HG03571 (cell line): Measurements from ENCODE around the gene TMEM150A.
A peak's percentile ranks its signal among the peaks of the same experiment; 100 is the strongest.
"Not testable (repeated sequence)": the region's sequence is repeated elsewhere in the genome, so short reads cannot be mapped to it uniquely, and the experiment has no call there.

ENCODE experiments used
- ATAC-seq: cut with Tn5 transposase; IDR thresholded peaks from one replicate; pipeline ENCODE4 v1.9.1; 2021; ENCODE audit not compliant: unreplicated experiment

Gene TMEM150A

DNA sequence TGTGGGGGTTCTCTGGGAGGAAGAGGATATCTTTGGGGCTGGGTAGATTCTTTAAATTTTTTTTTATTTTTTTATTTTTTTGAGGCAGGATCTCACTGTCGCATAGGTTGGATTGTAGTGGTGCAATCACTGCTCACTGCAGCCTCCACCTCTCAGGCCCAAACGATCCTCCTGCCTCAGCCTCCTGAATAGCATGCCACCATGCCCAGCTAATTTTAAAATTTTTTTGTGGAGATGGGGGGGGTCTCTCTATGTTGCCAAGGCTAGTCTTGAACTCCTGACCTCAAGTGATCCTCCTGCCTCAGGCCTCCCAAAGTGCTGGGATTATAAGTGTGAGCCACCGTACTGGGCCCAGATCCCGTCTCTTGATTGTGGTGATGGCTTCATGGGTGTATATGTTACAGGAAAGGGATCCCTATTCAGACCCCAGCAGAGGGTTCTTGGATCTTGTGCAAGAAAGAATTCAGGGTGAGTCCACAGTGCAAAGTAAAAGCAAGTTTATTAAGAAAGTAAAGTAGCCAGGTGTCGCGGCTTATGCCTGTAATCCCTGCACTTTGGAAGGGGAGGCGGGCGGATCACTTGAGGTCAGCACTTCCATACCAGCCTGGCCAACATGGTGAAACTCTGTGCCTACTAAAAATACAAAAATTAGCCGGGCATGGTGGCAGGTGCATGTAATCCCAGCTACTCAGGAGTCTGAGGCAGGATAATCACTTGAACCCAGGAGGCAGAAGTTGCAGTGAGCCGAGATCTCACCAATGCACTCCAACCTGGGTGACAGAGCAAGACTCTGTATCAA, 11.4 kb upstream of the TMEM150A start:
- no peak for ATAC-seq

DNA sequence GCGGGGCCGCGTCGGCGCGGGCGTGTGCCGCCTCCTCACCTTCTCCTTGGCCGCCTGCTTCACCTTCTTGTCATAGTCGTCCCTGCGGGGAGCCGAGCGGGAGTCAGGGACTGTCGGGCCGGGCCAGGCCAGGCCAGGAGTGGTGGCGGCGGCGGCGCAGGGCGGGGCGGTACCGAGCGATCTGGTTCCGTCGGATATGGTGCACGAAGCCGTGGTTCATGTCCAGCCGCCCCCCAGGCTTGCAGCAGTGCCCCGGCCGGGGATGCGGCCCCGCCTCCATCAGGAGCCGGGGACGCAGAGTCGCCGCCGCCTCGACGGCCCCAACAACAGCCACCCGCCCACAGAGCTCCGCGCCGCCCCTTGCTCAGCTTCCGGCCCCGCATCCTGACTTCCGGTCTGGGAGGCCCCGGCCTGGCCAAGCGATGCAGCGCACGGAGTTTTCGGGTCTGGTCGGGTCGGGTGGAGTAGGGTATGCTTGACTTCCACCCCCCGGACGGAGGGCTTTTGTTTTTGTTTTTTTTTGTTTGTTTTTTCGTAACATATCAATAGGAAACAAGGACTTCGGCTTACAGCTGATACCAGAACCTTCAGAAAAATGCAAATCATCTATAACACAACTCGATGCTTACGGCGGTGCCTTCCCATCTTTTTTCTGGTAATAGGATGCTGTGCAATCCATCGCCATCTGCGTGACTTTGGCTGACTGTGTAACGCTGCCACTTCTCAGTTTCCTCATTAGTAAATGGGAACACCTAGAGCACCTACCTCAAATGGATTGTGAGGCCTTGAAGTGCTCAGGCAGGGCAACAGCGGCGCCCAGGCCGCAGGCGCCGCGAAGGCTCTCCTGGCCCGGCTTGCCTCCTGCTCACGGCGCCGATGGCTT, 9.4 kb upstream of the TMEM150A start, which contains the start of gene C2orf68:
C2orf68 (minus strand) TSS at position 362 of the 883 bp plus-strand sequence; CDS start at position 280, 82 bp downstream.
- ATAC-seq, result peak; percentile 69

DNA sequence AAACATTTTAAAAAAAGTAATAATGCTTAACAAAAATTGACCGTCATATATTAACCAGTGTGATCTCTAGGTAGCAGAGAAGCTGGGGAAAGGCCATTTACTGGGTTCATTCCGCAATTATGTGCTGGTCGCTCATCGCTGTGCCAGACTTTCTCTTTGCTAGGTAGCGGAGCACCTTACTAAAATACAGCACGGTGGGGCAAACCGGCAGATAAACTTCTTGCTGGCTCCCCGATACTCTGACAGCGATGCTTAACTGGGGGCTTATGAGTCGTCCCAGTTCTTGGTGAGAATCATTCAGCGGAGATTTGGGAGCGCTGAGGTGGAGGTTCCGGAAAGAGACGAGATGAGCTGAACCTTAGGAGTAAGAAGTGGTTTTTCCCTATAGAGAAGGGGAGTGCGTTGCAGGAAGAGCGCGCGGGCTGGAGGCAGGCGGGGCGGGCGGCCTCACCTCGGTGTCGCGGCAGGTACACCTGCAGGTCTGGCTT, 8.8 kb upstream of the TMEM150A start:
- ATAC-seq, result no peak

DNA sequence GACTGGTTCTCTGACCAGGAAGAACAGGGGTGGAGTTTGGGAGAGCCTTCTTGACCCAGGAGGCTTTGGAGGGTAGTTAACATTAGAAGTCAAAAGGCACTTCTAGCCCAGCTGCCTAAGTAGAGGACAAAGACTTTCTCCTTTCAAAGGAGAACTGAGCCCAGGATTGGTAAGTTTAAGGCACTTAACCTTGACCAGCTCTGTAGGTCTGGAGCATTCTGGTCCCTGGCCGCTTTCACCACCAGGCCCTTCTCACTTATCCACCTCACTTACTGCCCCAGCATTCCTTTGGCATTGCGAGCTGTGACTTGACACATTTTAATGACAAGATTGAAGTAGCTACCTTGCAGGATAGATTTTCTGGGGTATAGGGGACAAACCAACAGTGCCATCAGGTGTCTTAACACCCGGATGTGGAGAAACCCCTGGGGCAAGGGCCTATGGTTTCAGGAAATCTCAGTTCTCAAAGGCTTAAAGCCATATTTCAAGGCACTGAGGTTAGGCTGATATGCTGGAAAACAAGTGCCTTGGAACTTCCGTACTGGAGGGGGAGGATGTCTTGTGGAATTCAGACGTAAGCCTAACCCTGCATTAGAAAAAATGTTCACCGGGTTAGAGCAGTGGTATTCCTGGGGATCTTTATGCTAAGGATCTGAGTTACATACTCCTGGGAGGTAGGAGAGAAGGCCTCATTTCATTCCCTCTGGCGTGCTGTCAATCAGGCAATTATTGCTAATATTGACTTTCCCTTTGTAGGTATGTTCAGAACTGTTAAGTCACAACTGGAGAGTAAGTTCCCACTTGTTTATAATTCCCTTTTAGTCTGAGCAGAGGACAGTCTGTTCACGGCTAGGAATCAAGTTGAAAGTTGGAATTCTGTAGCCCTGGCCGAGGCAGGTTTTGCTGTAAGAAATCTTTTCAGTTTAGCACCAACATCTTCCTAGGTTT, 5.0 kb upstream of the TMEM150A start:
- no peak for ATAC-seq

DNA sequence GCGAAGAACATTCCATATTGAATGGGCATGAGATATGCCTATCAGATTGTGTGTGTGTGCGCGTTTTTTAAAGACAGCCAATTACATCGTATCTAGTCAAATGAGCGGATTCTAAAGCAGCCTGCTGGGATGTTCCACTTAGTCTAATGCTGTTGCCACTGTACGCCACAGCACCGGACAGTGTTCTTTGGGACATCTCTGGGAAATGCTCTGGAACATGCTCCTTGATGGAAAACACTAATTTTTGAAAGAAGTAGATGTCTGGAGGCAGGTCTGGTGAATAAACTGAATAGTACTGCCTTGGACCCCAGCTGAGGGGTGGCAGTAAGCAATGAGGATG, 3.6 kb upstream of the TMEM150A start:
- no peak for ATAC-seq

DNA sequence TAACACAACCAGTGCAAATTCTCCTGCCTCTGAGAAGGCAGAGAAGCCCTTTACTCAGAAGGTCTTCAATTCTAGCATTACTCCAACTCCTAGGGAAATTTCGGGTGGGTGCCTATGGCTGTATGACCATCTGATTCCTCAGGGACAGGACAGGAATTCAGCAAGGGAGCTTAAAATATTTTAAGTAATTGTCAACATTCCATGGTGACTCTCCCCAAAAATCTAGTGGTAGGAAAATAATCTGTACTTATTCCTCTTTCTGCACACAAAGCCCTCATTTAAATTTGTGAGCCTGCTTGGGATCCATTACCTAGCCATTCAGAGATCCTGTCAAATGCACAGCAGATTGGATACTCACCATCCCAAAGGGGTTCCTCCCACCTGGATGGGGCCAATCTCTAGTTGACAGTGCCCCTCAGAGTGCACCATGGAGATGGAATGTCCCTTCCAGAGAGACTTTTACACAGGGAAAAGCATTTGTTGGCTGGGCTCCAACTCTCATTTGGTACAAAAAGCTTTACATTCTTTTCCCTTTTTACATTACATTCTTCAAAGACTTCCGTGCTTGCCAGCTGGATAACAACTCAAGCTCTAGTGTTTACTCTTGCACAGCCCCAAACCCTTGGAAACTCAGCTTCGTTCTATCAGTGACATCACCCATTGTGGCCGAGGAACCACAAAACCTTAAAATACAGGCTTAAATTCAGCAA, 3.1 kb upstream of the TMEM150A start:
- ATAC-seq, result no peak

DNA sequence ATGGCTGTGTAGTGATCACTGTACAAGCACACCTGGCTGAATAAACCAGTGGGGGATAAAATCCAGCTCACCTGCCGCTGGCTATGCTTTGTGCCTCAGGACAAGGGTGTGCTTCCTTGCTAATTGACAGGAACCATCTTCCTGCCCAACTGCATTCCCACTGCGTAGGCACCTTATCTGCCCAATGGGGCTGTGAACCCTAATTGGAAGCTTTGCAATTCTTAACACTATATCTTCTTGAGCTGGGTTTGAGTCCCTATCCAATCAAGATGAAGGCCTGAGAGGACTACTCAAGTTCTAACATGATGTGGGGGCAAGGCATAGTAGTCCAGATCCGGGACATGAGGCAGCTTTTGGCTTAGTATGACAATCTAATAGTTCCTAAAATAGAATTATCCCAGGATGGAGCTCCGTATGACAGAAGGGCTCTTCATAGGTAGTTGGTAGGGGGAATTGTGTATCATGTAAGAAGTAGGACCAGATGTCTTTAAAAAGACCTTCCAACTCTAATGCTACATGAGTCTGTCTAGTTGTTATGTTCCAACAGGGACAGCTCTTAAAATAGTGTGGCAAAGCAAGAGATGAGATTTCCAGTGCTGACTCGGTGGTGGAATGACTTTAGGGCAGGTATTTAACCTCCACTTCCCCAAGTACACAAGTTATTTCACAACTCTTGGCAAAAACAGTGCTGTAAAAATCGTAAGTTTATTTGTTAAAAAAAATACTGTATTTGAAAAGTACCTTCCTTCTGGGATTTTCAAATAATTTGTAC, 2.3 kb upstream of the TMEM150A start:
- ATAC-seq, result no peak

DNA sequence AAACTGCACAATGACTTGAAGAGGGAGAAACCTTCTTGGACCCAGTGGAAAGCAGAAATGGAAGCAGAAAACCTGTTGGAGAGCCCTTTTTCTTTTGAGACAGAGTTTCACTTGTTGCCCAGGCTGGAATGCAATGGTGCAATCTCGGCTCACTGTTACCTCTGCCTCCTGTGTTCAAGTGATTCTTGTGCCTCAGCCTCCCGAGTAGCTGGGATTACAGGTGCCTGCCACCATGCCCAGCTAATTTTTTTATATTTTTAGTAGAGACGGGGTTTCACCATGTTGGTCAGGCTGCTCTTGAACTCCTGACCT, 1.6 kb upstream of the TMEM150A start:
- ATAC-seq, result not testable (repeated sequence)

DNA sequence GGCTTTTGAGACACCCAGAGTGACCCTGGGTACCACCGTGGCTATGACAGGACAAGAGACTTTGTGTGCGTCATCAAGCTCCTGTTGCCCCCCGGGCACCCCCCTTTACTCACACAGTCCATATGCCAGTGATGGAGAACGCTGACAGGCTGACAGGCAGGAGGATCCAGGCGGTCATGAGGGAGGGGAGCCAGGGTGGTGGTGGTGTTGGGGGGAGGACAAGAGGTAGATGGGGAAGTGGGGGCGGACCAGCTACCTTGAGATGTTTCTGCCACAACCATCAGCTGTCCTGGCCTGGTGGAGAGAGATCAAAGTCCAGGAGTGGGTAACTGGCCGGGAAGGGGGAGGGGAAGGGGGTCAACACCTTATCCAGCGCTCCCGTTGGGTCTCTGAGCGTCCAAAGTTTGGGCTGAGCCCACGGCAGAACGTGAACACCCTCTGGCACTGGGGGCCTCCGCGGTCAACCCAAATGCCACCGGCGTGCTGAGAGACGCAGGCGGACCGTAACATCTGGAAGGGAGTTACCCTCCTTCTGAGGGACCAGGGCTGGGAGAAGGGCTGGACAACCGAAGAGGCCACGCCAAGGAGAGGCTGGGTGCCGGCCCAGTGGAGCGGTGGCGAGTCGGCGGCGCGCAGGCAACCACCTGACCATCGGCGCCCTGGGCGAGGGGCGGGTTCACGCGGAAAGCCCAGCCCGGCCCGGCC, 575 bp downstream of the TMEM150A start:
- peak; percentile 36 for ATAC-seq

DNA sequence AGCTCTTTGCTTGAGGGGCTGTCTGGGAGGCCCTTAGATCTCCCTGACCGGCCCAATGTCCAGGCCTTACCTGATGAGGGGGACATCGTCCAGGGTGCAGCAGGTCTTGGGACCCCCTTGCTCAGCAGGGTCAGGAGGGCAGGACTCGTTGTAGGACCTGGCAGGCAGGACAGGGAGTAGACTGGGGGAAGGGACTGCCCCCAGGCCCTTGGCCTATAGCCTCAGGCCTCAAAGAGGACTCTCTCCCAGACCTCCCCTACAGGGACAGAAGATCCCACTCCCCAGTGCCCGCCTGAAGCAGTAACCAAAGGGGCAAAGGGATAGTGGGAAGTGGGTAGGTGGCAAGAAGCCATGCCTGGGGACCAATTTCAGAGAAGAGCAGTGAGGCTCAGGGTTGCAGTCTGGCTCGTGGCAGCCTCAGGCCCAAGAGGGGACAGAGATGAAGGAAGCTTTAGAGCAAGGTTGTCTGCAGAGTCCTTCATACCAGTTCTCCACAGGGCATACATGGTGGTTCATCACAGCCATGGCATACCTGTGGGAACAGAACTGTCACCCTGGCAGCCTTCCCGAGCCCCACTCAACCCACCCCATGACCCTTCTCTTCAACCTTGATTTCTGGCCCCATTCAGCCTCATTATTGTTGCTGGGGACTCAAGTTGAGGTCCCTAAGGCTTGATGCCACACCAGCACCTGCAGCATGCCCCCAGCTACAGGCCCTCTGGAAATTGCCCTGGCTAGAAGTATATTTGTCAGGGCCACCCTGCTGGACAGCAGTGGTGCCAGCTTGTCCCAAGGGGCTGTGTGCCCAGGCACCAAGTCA, 1.3 kb downstream of the TMEM150A start:
- no peak for ATAC-seq

DNA sequence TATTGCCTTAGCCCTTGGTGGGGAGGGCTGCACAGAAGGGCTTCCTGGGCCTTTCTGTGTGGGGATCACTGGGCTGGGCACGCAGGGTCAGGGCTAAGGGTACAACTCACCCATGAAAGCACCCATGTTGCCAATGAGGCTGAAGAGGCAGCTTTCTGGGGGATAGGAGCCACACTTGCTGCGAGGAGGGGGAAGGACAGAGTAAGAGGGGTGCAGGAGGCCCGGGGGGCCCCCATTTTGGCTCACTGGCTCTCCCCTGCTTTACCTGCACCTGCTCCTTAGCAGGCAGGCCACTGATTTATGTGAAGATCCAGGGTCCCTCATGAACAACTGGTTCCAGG, 2.3 kb downstream of the TMEM150A start:
- no peak for ATAC-seq

DNA sequence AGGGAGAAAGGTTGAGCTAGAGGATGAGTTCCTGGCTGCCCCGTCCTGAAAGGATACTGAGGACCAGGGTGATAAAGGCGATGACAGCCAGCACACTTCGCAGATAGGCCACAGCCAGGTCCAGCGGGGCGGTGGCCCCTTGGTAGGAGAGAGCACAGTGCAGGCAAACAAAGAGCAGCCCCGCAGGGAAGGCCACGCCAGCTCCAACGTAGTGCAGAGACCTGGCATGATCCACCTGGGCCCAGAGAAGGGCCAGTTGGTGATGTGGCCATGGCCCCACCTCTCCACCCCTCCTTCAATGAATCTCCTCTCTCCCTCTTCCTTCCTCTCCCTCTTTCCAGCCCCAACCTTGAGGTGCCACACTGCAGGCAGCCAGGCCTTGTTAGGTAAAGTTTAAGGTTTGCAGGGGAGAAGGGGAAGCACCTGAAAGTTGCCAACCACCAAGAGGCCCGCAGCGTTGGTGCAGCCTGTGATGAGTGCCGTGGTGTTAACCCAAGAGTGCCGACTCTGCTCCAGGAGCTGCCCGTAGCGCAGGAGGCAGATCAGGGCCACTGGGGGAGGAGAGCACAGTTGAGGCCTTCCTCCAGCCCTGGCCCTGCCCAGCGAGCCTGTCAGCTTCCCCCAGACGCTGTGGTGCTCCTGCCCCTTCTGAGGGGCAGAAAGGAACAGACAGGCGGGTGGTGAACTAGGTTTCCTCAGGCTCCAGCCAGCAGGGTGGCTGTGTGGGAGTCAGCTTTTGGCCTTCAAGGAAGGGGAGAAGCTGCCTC, 2.8 kb downstream of the TMEM150A start:
- no peak for ATAC-seq

DNA sequence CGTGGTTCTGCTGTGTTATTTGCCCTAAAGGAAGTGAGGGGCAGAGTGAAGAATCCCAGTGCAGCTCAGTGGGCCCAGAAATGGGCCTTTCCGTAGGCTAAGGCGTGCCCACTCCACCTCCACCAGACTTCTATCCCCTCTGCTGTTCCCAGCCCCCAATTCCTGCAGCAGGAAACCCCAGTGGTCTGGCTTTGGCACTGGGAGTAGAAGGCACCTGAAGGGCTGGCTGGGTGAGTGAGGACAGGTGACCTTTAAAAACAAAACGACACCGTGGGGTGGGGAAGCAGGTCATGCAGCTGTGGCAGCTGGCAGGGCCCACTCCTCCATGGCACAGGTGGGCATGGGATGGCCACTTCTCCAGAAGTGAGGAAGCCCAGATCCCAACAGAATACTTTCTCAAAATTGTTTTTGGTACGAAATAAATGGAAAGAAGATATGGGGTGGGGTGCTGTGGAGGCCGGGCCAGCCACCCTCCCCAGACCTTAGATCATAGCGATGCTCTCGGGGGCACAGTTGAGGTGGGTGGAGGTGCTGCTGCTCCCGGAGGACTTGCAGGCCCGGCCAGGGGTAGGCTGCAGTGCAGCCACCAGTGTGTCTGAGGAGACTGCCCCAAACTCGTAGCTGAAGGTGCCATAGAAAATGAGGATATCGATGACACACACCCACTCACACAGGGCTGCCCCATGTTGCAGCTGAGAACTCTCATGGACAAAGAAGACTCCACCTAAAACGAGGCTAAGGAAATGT, 3.7 kb downstream of the TMEM150A start:
- no peak for ATAC-seq

DNA sequence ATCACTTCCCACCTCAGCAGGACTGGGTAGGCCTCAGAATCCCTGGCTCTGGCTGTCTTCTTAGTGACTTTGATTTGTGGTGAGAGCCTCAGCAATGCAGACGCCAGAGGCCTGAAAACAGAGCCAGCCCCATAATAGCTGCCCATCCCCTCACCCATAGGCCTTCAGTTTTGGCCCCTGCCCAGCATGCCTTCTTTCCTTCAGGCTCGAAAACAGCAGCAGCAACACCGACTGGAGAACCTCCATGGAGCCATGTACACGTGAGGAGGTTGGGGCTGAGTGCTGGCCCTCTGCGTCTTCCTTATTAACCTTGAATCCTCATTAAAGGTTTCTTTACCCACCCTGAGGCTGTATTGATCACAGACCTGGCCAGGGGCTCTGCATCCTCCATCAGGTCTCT, 5.3 kb downstream of the TMEM150A start:
- no peak for ATAC-seq

DNA sequence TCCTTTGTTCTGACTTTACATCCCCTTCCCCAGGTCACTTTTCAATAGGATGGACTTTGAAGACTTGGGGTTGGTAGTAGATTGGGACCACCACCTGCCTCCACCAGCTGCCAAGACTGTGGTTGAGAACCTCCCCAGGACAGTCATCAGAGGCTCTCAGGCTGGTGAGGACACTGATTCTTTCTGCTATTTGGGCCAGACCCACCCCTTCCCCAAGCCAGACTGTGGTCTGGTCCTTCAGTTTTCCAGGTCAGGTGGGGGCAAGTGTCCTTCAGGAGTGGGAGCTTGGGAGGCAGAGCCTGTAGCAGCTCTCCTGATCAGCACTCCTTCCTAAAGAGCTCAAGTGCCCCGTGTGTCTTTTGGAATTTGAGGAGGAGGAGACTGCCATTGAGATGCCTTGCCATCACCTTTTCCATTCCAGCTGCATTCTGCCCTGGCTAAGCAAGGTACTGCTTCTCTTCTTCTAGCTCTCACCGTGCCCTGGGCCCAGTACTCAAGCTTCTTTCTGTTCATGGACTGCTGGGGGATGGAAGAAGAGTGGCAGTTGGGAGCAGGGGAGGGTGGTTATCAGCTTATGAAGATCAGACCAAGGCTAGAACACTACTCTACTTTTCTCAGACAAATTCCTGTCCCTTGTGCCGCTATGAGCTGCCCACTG, 5.9 kb downstream of the TMEM150A start:
- no peak for ATAC-seq

DNA sequence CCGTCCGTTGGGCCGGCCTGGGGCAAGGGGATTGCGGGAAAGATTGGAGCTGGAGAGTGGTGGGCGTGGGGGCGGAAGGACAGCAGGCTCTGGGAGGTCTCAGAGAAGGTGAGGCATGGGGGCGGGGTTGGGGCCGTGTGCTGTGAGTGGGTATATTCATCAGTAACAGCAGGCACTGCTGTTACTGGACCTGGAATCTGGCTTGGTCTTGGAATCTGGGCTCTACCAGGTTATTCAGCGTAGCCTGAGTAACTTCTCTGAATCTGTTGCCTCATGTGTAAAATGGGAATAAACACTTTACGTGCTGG, 6.5 kb downstream of the TMEM150A start:
- no peak for ATAC-seq
